Hepatocyte (in vitro differentiated cells): ENCODE measurements around the gene SETBP1. TPM values are rescaled to one million over a fixed set of nuclear protein-coding genes. Genes with fewer than 3 reads are reported as not detected.

Experiments
- DNase-seq: peaks from one replicate; pipeline ENCODE4 v3.0.0-alpha.2; 2016; ENCODE audit warnings: low spot score
- H2AFZ ChIP-seq: fragments of 200-600 bp; sonication (generic); 2 replicates; pipeline ENCODE4 v1.6.0; 2016; ENCODE audit warnings: antibody characterized with exemption, mild to moderate bottlenecking
- H3K27ac ChIP-seq: fragments of 200-600 bp; sonication (generic); 2 replicates; pipeline ENCODE4 v1.5.1; 2016; ENCODE audit warnings: mild to moderate bottlenecking
- H3K27me3 ChIP-seq: fragments of 200-600 bp; sonication (generic); 2 replicates; pipeline ENCODE4 v1.6.1; 2016
- H3K36me3 ChIP-seq: fragments of 200-600 bp; sonication (generic); replicated peaks from 2 replicates; pipeline ENCODE4 v1.5.1; 2016; ENCODE audit warnings: low read depth; ENCODE audit not compliant: insufficient read depth
- H3K4me1 ChIP-seq: fragments of 200-600 bp; sonication (generic); 2 replicates; pipeline ENCODE4 v1.5.1; 2016; ENCODE audit warnings: mild to moderate bottlenecking, moderate library complexity; ENCODE audit not compliant: insufficient read depth
- H3K4me2 ChIP-seq: fragments of 200-600 bp; sonication (generic); 2 replicates; pipeline ENCODE4 v1.6.0; 2016
- H3K4me3 ChIP-seq: fragments of 200-600 bp; sonication (generic); 2 replicates; pipeline ENCODE4 v1.5.1; 2016; ENCODE audit warnings: mild to moderate bottlenecking
- H3K79me2 ChIP-seq: fragments of 200-600 bp; sonication (generic); 2 replicates; pipeline ENCODE4 v1.6.0; 2017; ENCODE audit warnings: mild to moderate bottlenecking
- H3K9me2 ChIP-seq: fragments of 200-600 bp; sonication (generic); replicated peaks from 2 replicates; pipeline ENCODE4 v1.6.0; 2017; ENCODE audit warnings: mild to moderate bottlenecking; ENCODE audit not compliant: insufficient read depth
- H3K9me3 ChIP-seq: fragments of 200-600 bp; sonication (generic); 2 replicates; pipeline ENCODE4 v1.5.1; 2016; ENCODE audit warnings: low read depth, mild to moderate bottlenecking
- H4K20me1 ChIP-seq: fragments of 200-600 bp; sonication (generic); 2 replicates; pipeline ENCODE4 v1.6.0; 2016; ENCODE audit warnings: mild to moderate bottlenecking; ENCODE audit not compliant: insufficient read depth, poor library complexity, severe bottlenecking
- CTCF ChIP-seq: fragments of 200-600 bp; sonication (generic); IDR thresholded peaks from 2 replicates; pipeline ENCODE4 v1.5.1; 2016; ENCODE audit warnings: antibody characterized with exemption, mild to moderate bottlenecking; ENCODE audit not compliant: poor library complexity
- EZH2 ChIP-seq: fragments of 200-600 bp; sonication (generic); IDR thresholded peaks from 2 replicates; pipeline ENCODE4 v1.6.1; 2016; ENCODE audit warnings: antibody characterized with exemption, mild to moderate bottlenecking, borderline replicate concordance
- EZH2phosphoT487 ChIP-seq: fragments of 200-600 bp; sonication (generic); IDR thresholded peaks from one replicate; pipeline ENCODE4 v1.6.1; 2018; ENCODE audit warnings: antibody characterized with exemption, mild to moderate bottlenecking, low read depth, moderate library complexity; ENCODE audit not compliant: unreplicated experiment, severe bottlenecking
- WGBS: methylation state at CpG from one replicate; pipeline ENCODE4 v1.1.6; 2016; ENCODE audit warnings: low lambda C conversion rate; ENCODE audit errors: missing lambda C conversion rate; 5-methylcytosine and 5-hydroxymethylcytosine counted together
- polyA plus RNA-seq: library from polyadenylated mRNA; unstranded; fragments of >200 nt; fragmentation: Nextera tagmentation; extraction: Ambion mirVana; gene quantifications from 2 replicates; pipeline ENCODE4 v1.2.1, GENCODE V29; 2016
- total RNA-seq: library from RNA; depleted of rRNA; stranded (reverse); fragments of >200 nt; gene quantifications from 2 replicates; pipeline ENCODE4 v1.2.3, GENCODE V29; 2014

Gene SETBP1
- total and polyA plus RNA-seq, 2 experiments from 2014 or later = 10.3 to 21.1 TPM

GRCh38 chr18:45019469-45019868, 338.8 kb downstream of the SETBP1 start:
- no peak overlapping the region for H3K4me2 ChIP-seq
- H3K27me3 ChIP-seq = no peaks in the 10 kb centered on the region
- peaks cover 21% of the 10 kb centered on the region for H3K4me1 ChIP-seq
- H3K4me3 ChIP-seq = no peak overlapping the region
- WGBS = 72% methylated on average over 1 of the region's 1 CpG
- H4K20me1 ChIP-seq = no peaks in the 10 kb centered on the region
- no peaks in the 10 kb centered on the region for H3K9me2 ChIP-seq
- DNase-seq = no peak
- no peak overlapping the region for H2AFZ ChIP-seq
- H3K36me3 ChIP-seq = no peaks in the 10 kb centered on the region
- no peak overlapping the region for H3K27ac ChIP-seq
- peaks cover 7% of the 10 kb centered on the region for H3K79me2 ChIP-seq
- H3K9me3 ChIP-seq = no peaks in the 10 kb centered on the region
- no peak for TF ChIP-seq EZH2

- 87% methylated on average over 5 of the region's 5 CpGs for WGBS
- Histone ChIP-seq H3K27me3 (no peaks in the 10 kb centered on the region), H3K4me2 (no peak overlapping the region), H3K27ac (no peak overlapping the region), H3K9me2 (no peaks in the 10 kb centered on the region), H4K20me1 (no peaks in the 10 kb centered on the region), H2AFZ (no peak overlapping the region), H3K4me1 (no peaks in the 10 kb centered on the region), H3K4me3 (no peak overlapping the region), H3K36me3 (no peaks in the 10 kb centered on the region), H3K9me3 (no peaks in the 10 kb centered on the region), H3K79me2 (no peaks in the 10 kb centered on the region)
- TF ChIP-seq EZH2phosphoT487 (no peak), CTCF (no peak), EZH2 (no peak)
- DNase-seq = no peak
Observed at GRCh38 chr18:45023519-45023918, 342.8 kb downstream of the SETBP1 start.

GRCh38 chr18:45024357-45025088, 343.8 kb downstream of the SETBP1 start:
- TF ChIP-seq CTCF = no peak
- no peak for TF ChIP-seq EZH2
- TF ChIP-seq EZH2phosphoT487 = no peak
- Histone ChIP-seq H2AFZ (no peak overlapping the region), H3K4me2 (no peak overlapping the region), H3K27ac (no peak overlapping the region), H3K36me3 (no peaks in the 10 kb centered on the region), H4K20me1 (no peaks in the 10 kb centered on the region), H3K27me3 (no peaks in the 10 kb centered on the region), H3K79me2 (no peaks in the 10 kb centered on the region), H3K4me3 (no peak overlapping the region), H3K4me1 (no peaks in the 10 kb centered on the region), H3K9me3 (no peaks in the 10 kb centered on the region), H3K9me2 (no peaks in the 10 kb centered on the region)
- WGBS = 77% methylated on average over 4 of the region's 4 CpGs
- no peak for DNase-seq

GRCh38 chr18:45025089-45025450, 344.4 kb downstream of the SETBP1 start:
- H3K4me3 ChIP-seq = no peak overlapping the region
- TF ChIP-seq EZH2phosphoT487 = no peak
- no peak for TF ChIP-seq EZH2
- no peak for TF ChIP-seq CTCF
- WGBS = 88% methylated on average over 4 of the region's 4 CpGs

More at GRCh38 chr18:45025089-45025450, 344.4 kb downstream of the SETBP1 start:
- no peaks in the 10 kb centered on the region for H4K20me1 ChIP-seq
- H3K9me3 ChIP-seq = no peaks in the 10 kb centered on the region
- no peaks in the 10 kb centered on the region for H3K79me2 ChIP-seq
- H3K27ac ChIP-seq = no peak overlapping the region
- no peak overlapping the region for H3K4me2 ChIP-seq
- H3K27me3 ChIP-seq = no peaks in the 10 kb centered on the region
- no peaks in the 10 kb centered on the region for H3K4me1 ChIP-seq
- DNase-seq = no peak
- H3K36me3 ChIP-seq = no peaks in the 10 kb centered on the region
- no peak overlapping the region for H2AFZ ChIP-seq
- H3K9me2 ChIP-seq = no peaks in the 10 kb centered on the region
